B cell (primary cell): Measurements from ENCODE around the gene ZNF185. TPM values are rescaled to one million over a fixed set of nuclear protein-coding genes. Genes with fewer than 3 reads are reported as not detected.

Experiments
- ATAC-seq: fragments of 200-7000 bp; cut with Tn5 transposase; one replicate; pipeline ENCODE4 v1.10.0; 2021; ENCODE audit warnings: low read depth, mild to moderate bottlenecking, moderate number of reproducible peaks, moderate library complexity
- CTCF ChIA-PET: fragments of 350-600 bp; sonication (Branson Sonifier 250); formaldehyde crosslinking; loops from one replicate; lab custom pipeline; 2021; ENCODE audit warnings: antibody characterized with exemption, inconsistent platforms; lab: Charles Lee
- POLR2A ChIA-PET: fragments of 350-600 bp; sonication (Branson Sonifier 250); formaldehyde crosslinking; loops from one replicate; lab custom pipeline; 2021; ENCODE audit warnings: antibody characterized with exemption; lab: Charles Lee
- DNase-seq: peaks from one replicate; pipeline ENCODE4 v3.0.0; 2013
- H2AFZ ChIP-seq: 2 replicates; pipeline ENCODE4 v1.6.1; 2012; ENCODE audit warnings: mild to moderate bottlenecking, low read depth, low read length; ENCODE audit not compliant: insufficient read depth, poor library complexity, severe bottlenecking
- H3K27ac ChIP-seq, 2 donors: 1 replicate in 1 of 2; 2 replicates in 1 of 2; pipeline ENCODE4 v1.5.1; 2012 to 2013; ENCODE audit warnings: low read length in 2 of 2, mild to moderate bottlenecking in 2 of 2, moderate library complexity in 1 of 2
- H3K27me3 ChIP-seq, 4 experiments: fragments of 200-600 bp in 1 of 4; sonication (generic) in 1 of 4; replicated peaks in 1 of 4; 1 replicate in 2 of 4; 2 replicates in 2 of 4; pipeline versions ENCODE4 v1.6.1 to v1.7.0; 2013 to 2016; ENCODE audit warnings: low read length in 3 of 4, mild to moderate bottlenecking in 2 of 4, mixed read lengths in 1 of 4, moderate library complexity in 1 of 4; ENCODE audit not compliant: insufficient read depth in 4 of 4, control insufficient read depth in 3 of 4; ENCODE audit errors: control extremely low read depth in 1 of 4
- H3K36me3 ChIP-seq, 2 experiments: replicated peaks in 1 of 2; 1 replicate in 1 of 2; 2 replicates in 1 of 2; pipeline versions ENCODE4 v1.6.1 to v1.7.1; 2013; ENCODE audit warnings: low read length in 1 of 2; ENCODE audit not compliant: insufficient read depth in 2 of 2, control insufficient read depth in 1 of 2; ENCODE audit errors: control extremely low read depth in 1 of 2, extremely low read depth in 1 of 2
- H3K4me1 ChIP-seq, 2 donors: fragments of 200-600 bp in 1 of 2; sonication (generic) in 1 of 2; 1 replicate in 1 of 2; 2 replicates in 1 of 2; pipeline versions ENCODE4 v1.5.1 to v1.6.1; 2013 to 2017; ENCODE audit warnings: low read length in 2 of 2; ENCODE audit not compliant: control insufficient read depth in 2 of 2, insufficient read depth in 2 of 2
- H3K4me2 ChIP-seq: replicated peaks from 2 replicates; pipeline ENCODE3; 2012; ENCODE audit warnings: mild to moderate bottlenecking, low read depth, low read length; ENCODE audit not compliant: poor library complexity, severe bottlenecking
- H3K4me3 ChIP-seq, 5 experiments: fragments of 200-600 bp in 1 of 5; sonication (generic) in 1 of 5; 1 replicate in 3 of 5; 2 replicates in 2 of 5; pipeline versions ENCODE4 v1.5.1 to v1.7.0; 2011 to 2016; ENCODE audit warnings: low read length in 4 of 5, mild to moderate bottlenecking in 4 of 5, low read depth in 2 of 5, control low read depth in 1 of 5, moderate library complexity in 1 of 5; ENCODE audit not compliant: insufficient read depth in 1 of 5; ENCODE audit errors: control extremely low read depth in 1 of 5, extremely low read depth in 1 of 5
- H3K79me2 ChIP-seq: fragments of 200-600 bp; sonication (generic); one replicate; pipeline ENCODE4 v1.6.0; 2016; ENCODE audit warnings: low read length; ENCODE audit not compliant: control insufficient read depth, insufficient read depth
- H3K9ac ChIP-seq: fragments of 200-600 bp; sonication (generic); 2 replicates; pipeline ENCODE4 v1.6.1; 2017; ENCODE audit warnings: mild to moderate bottlenecking, low read length, moderate library complexity
- H3K9me3 ChIP-seq, 3 donors: one replicate each; pipeline versions ENCODE4 v1.6.1 to v1.7.1; 2013; ENCODE audit warnings: low read length in 2 of 3; ENCODE audit not compliant: control insufficient read depth in 2 of 3, insufficient read depth in 1 of 3; ENCODE audit errors: control extremely low read depth in 1 of 3
- H4K20me1 ChIP-seq: 2 replicates; pipeline ENCODE4 v1.6.0; 2012; ENCODE audit warnings: mild to moderate bottlenecking, low read length; ENCODE audit not compliant: insufficient read depth, control insufficient read depth, poor library complexity, severe bottlenecking
- H3K27ac Mint-ChIP-seq: one replicate; pipeline ENCODE4 v1.8.0; 2021; ENCODE audit warnings: mixed read lengths
- H3K27me3 Mint-ChIP-seq: one replicate; pipeline ENCODE4 v1.8.0; 2021; ENCODE audit warnings: mixed read lengths
- H3K4me1 Mint-ChIP-seq: one replicate; pipeline ENCODE4 v1.8.0; 2021; ENCODE audit warnings: mixed read lengths
- H3K4me3 Mint-ChIP-seq: one replicate; pipeline ENCODE4 v1.8.0; 2021; ENCODE audit warnings: mixed read lengths
- H3K9me3 Mint-ChIP-seq: one replicate; pipeline ENCODE4 v1.8.0; 2022; ENCODE audit warnings: mixed read lengths; ENCODE audit not compliant: insufficient read depth
- CTCF ChIP-seq: fragments of 200-600 bp; IDR thresholded peaks from one replicate; pipeline ENCODE4 v1.8.0; 2022; ENCODE audit warnings: antibody characterized with exemption, mild to moderate bottlenecking
- EZH2 ChIP-seq: IDR thresholded peaks from 2 replicates; pipeline ENCODE4 v1.6.1; 2012; ENCODE audit warnings: borderline replicate concordance, low read depth, mild to moderate bottlenecking, moderate library complexity, low read length; ENCODE audit not compliant: insufficient read depth, poor library complexity, severe bottlenecking
- WGBS: methylation state at CpG from one replicate; pipeline ENCODE4 v1.1.5; 2013; ENCODE audit warnings: missing lambda C conversion rate; ENCODE audit not compliant: insufficient coverage; 5-methylcytosine and 5-hydroxymethylcytosine counted together
- intact Hi-C: fragments of 100-400 bp; cut with micrococcal nuclease; formaldehyde crosslinking; loops from one replicate; pipeline ENCODE4 v1.10.0; 2022
- polyA plus RNA-seq: library from polyadenylated mRNA; depleted of rRNA; stranded (reverse); fragments of >200 nt; gene quantifications from 2 replicates; pipeline ENCODE4 v1.2.3, GENCODE V29; 2012
- total RNA-seq, 2 donors: library from RNA; stranded (reverse); fragments of 120-200 nt in 1 of 2; gene quantifications; 1 replicate in 1 of 2; 2 replicates in 1 of 2; pipeline versions ENCODE4 v1.2.3 to v1.2.4, GENCODE V29; 2013 to 2022

Gene ZNF185
- total and polyA plus RNA-seq, 2 donors (not counting 1 experiment from before 2014, with no cell fraction given) = 0.89 to 2.3 TPM

GRCh38 chrX:152915541-152916241, 17.8 kb downstream of the ZNF185 start:
- TF ChIP-seq EZH2 = no peak
- peak; percentile 67 for TF ChIP-seq CTCF
- Histone ChIP-seq H4K20me1 (no peaks in the 10 kb centered on the region), H3K36me3 (no peaks in the 10 kb centered on the region), H3K4me1 (peaks cover 0 to 4% of the 10 kb centered on the region in 2 donors), H3K27me3 (peaks cover 0 to 2% (median 0%) of the 10 kb centered on the region in 4 experiments), H3K4me3 (no peak overlapping the region), H2AFZ (peak overlapping the region; percentile 10), H3K27ac (no peak overlapping the region), H3K9me3 (no peaks in the 10 kb centered on the region), H3K79me2 (no peaks in the 10 kb centered on the region), H3K9ac (no peak overlapping the region), H3K4me2 (no peak overlapping the region)
- Mint-ChIP-seq H3K9me3 (no peaks in the 10 kb centered on the region), H3K4me1 (peaks cover 2% of the 10 kb centered on the region), H3K27me3 (no peaks in the 10 kb centered on the region), H3K27ac (no peak overlapping the region), H3K4me3 (no peak overlapping the region)
- POLR2A ChIA-PET = no interaction called here
- ATAC-seq (peak; percentile 78), DNase-seq (peak; percentile 60)
- WGBS = 29% methylated on average over 7 of the region's 13 CpGs
- intact Hi-C loops = no loop called here
- CTCF ChIA-PET = interaction anchor here (0.6 to 1.3 kb wide), 2 partner anchors 10 kb away, joined by 3 to 6 read pairs; no protein-coding TSS in a partner anchor
